Loucy (cell line): ENCODE data around the gene GJA4.

ENCODE experiments used
- H2AFZ ChIP-seq: fragments of 200-600 bp; sonication (generic); 2 replicates; pipeline ENCODE4 v1.6.0; 2016; ENCODE audit warnings: antibody characterized with exemption, mild to moderate bottlenecking, low read length, moderate library complexity
- H3F3A ChIP-seq: fragments of 200-600 bp; 2 replicates; pipeline ENCODE4 v1.6.0; 2016; ENCODE audit warnings: antibody characterized with exemption, low read depth, mild to moderate bottlenecking
- H3K27me3 ChIP-seq: fragments of 200-600 bp; sonication (generic); 2 replicates; pipeline ENCODE4 v1.6.1; 2014; ENCODE audit warnings: low read length, mild to moderate bottlenecking; ENCODE audit not compliant: insufficient read depth, poor library complexity, severe bottlenecking
- H3K36me3 ChIP-seq: fragments of 200-600 bp; sonication (generic); 2 replicates; pipeline ENCODE4 v1.6.1; 2016; ENCODE audit warnings: low read length; ENCODE audit not compliant: insufficient read depth
- H3K4me1 ChIP-seq: fragments of 200-600 bp; sonication (generic); 2 replicates; pipeline ENCODE4 v1.5.1; 2014; ENCODE audit warnings: low read length, mild to moderate bottlenecking; ENCODE audit not compliant: insufficient read depth, poor library complexity, severe bottlenecking
- H3K4me2 ChIP-seq: fragments of 200-600 bp; sonication (generic); 2 replicates; pipeline ENCODE4 v1.6.0; 2014; ENCODE audit warnings: antibody characterized with exemption, low read length, low read depth, mild to moderate bottlenecking; ENCODE audit not compliant: poor library complexity, severe bottlenecking
- H3K4me3 ChIP-seq: fragments of 200-600 bp; sonication (generic); 2 replicates; pipeline ENCODE4 v1.5.1; 2014; ENCODE audit warnings: low read length, mild to moderate bottlenecking, mixed read lengths; ENCODE audit not compliant: poor library complexity, severe bottlenecking
- H3K79me2 ChIP-seq: fragments of 200-600 bp; sonication (generic); 2 replicates; pipeline ENCODE4 v1.6.1; 2014; ENCODE audit warnings: low read length; ENCODE audit not compliant: insufficient read depth
- H3K9ac ChIP-seq: fragments of 200-600 bp; sonication (generic); 2 replicates; pipeline ENCODE4 v1.6.0; 2014; ENCODE audit warnings: mild to moderate bottlenecking, low read depth, low read length, moderate library complexity; ENCODE audit not compliant: poor library complexity, severe bottlenecking
- H3K9me2 ChIP-seq: fragments of 200-600 bp; sonication (generic); replicated peaks from 2 replicates; pipeline ENCODE4 v1.6.1; 2016; ENCODE audit warnings: low read depth, low read length, mixed read lengths
- H3K9me3 ChIP-seq: fragments of 200-600 bp; sonication (generic); 2 replicates; pipeline ENCODE4 v1.6.1; 2014; ENCODE audit warnings: mild to moderate bottlenecking, antibody characterized with exemption, low read length, low read depth; ENCODE audit not compliant: insufficient read depth
- H4K20me1 ChIP-seq: fragments of 200-600 bp; sonication (generic); 2 replicates; pipeline ENCODE4 v1.6.0; 2014; ENCODE audit warnings: antibody characterized with exemption, low read length, mild to moderate bottlenecking; ENCODE audit not compliant: insufficient read depth, poor library complexity, severe bottlenecking
- EZH2phosphoT487 ChIP-seq: fragments of 200-600 bp; IDR thresholded peaks from 2 replicates; pipeline ENCODE4 v1.6.1; 2018; ENCODE audit warnings: antibody characterized with exemption, mild to moderate bottlenecking, moderate library complexity, borderline replicate concordance
- TF ChIP-seq, protein P1 (sequence below): fragments of 200-600 bp; sonication (generic); conservative IDR thresholded peaks from 2 replicates; pipeline ENCODE4 v1.5.1; 2014; ENCODE audit warnings: mild to moderate bottlenecking, antibody characterized with exemption, low read length

GJA4 gene

DNA sequence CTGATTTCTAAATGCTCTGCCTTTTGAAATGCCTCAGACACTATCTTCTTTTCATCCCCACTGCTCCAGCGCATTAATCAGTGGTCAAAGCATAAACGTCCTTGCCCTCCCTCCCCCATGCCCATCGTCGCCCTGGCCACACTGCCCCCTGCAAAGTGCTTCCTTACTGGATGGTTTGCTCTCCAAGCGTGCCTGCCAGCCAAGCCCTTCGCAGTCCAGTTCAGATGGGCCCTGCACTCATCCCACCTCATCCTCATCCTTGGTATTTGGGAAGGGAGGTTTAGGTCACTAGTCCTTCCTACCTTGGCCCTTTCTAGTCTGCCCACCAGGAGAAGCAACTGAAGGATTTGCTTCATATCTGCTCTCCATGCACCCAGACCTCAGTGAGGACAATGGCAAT lies 3.1 kb downstream of the GJA4 start:
- Histone ChIP-seq H3K4me1 (no peaks in the 10 kb centered on the region), H3K9ac (no peak overlapping the region), H3K79me2 (no peaks in the 10 kb centered on the region), H3K4me3 (no peak overlapping the region), H3K27me3 (no peaks in the 10 kb centered on the region), H3K4me2 (no peak overlapping the region), H3K36me3 (no peaks in the 10 kb centered on the region), H4K20me1 (no peaks in the 10 kb centered on the region), H2AFZ (no peak overlapping the region), H3F3A (no peaks in the 10 kb centered on the region), H3K9me3 (no peaks in the 10 kb centered on the region), H3K9me2 (no peaks in the 10 kb centered on the region)
- TF ChIP-seq, protein P1, sequence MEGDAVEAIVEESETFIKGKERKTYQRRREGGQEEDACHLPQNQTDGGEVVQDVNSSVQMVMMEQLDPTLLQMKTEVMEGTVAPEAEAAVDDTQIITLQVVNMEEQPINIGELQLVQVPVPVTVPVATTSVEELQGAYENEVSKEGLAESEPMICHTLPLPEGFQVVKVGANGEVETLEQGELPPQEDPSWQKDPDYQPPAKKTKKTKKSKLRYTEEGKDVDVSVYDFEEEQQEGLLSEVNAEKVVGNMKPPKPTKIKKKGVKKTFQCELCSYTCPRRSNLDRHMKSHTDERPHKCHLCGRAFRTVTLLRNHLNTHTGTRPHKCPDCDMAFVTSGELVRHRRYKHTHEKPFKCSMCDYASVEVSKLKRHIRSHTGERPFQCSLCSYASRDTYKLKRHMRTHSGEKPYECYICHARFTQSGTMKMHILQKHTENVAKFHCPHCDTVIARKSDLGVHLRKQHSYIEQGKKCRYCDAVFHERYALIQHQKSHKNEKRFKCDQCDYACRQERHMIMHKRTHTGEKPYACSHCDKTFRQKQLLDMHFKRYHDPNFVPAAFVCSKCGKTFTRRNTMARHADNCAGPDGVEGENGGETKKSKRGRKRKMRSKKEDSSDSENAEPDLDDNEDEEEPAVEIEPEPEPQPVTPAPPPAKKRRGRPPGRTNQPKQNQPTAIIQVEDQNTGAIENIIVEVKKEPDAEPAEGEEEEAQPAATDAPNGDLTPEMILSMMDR = no peak
- no peak for TF ChIP-seq EZH2phosphoT487

- Histone ChIP-seq H3K9me3 (no peaks in the 10 kb centered on the region), H3K9me2 (no peaks in the 10 kb centered on the region), H3K4me3 (no peak overlapping the region), H3K4me1 (no peaks in the 10 kb centered on the region), H3K9ac (no peak overlapping the region), H3K36me3 (no peaks in the 10 kb centered on the region), H3K79me2 (no peaks in the 10 kb centered on the region), H3K4me2 (no peak overlapping the region), H2AFZ (no peak overlapping the region), H3F3A (no peaks in the 10 kb centered on the region), H4K20me1 (no peaks in the 10 kb centered on the region), H3K27me3 (no peaks in the 10 kb centered on the region)
- TF ChIP-seq, protein P1 = no peak
- no peak for TF ChIP-seq EZH2phosphoT487
Observed at GRCh38 chr1:34796990-34797389, 4.2 kb downstream of the GJA4 start.

GRCh38 chr1:34800214-34800613 lies 7.4 kb downstream of the GJA4 start:
- Histone ChIP-seq H3F3A (no peaks in the 10 kb centered on the region), H3K4me1 (no peaks in the 10 kb centered on the region), H2AFZ (no peak overlapping the region), H3K9me2 (no peaks in the 10 kb centered on the region), H3K79me2 (no peaks in the 10 kb centered on the region), H3K9ac (no peak overlapping the region), H3K27me3 (no peaks in the 10 kb centered on the region), H3K36me3 (no peaks in the 10 kb centered on the region), H3K9me3 (no peaks in the 10 kb centered on the region), H3K4me3 (no peak overlapping the region), H3K4me2 (no peak overlapping the region), H4K20me1 (no peaks in the 10 kb centered on the region)
- TF ChIP-seq, protein P1 = no peak
- no peak for TF ChIP-seq EZH2phosphoT487
